GM19099 (cell line): ENCODE data around the gene HTRA3.

Source experiments
- POLR2A ChIP-seq: IDR thresholded peaks from 3 replicates; pipeline ENCODE4 v1.6.1; 2011; ENCODE audit warnings: low read depth; ENCODE audit not compliant: insufficient read length; ENCODE audit errors: extremely low read depth

HTRA3 gene

DNA sequence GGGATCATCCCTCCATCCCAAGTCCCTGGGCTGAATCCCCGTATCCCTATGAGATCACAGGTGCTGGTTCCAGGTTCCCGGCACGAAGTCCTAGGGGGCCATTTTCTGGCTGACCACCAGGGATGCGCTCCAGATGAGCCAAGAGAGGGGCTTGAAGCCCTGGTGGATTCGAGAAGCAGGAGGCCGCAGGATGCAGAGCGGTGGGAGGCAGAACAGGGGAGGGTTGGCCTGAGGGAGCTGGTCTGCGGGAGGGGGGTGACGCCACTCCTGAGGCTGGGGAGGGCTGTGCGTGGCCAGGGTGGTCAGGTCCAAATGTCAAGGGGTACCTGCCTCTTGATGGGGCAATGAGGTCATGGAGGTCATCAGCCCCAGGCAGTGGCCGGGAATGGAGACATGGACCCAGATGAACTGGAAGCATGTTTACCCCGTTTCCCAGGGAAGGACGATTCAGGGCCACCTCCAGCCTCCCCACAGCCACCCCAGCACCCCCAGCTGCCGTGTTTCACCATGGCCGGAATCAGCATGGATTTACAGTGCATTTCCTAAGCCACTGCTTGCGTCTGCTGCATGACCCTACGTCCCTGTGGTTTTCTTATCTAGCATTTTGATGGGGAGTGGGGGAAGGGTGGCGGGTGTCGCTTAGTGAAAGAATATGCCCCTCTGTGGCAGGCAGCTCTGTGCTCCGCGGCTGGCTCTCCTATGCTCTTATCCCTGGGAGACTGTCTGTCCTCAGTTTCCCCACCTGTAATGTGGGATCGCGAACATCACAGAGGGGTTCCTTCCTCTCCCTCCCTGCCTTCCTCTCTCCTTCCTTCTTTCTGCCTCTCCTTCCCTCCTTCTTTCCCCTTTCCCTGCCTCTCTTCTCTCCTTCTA lies 17.0 kb upstream of the HTRA3 start:
- no peak for TF ChIP-seq POLR2A

DNA sequence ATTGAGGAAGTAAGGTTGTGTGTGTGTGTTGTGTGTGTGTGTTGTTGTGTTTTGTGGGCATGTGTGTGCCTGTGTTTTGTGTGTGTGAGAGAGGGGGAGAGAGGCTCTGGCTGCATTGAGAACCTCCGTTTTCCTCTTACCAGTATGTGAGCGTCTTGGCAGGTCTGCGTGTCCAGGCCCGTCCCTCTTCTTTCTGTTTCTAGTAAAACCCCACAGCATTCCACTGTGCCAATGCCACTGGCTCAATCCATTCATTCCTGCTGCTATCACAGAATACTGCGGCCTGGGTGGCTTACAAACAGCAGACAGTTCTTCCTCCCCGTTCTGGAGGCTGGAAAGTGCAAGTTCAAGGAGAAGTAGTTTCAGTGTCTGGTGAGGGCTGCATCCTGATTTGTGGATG lies 15.5 kb upstream of the HTRA3 start:
- no peak for TF ChIP-seq POLR2A

DNA sequence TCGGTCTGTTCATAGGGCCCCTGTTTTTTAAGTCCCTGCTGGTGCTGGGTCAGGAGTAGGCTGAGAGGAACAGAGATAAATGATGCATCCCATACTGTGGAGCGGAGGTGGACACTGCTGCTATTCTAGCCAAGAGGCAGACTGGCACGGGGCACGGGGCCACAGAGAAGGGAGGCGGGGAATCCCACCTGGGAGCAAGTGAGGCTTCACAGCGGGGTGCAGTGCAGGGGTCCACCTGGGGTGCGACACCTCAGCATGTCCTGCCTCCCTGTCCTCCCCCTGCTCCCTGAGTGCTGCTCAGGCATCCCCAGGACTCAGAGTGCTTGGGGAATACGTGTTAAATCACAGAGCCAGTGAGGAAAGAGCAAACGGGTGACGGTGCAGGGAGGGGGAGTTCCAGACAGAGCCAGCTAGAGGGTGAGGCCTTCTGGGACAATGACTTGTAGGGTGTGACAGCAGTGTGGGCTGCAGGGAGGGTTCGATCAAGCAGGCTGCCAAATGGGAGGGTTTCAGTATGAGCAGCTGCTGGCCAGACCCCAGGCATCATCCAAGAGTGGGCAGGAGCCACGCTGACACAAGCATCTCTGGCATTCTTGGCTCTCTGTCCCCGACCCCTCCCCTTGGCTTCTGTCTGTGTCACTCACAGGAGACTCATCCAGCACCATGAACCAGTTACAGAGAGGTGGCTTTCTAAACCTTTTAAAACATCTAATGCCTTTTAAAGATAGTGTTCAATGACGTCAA lies 13.7 kb upstream of the HTRA3 start:
- no peak for TF ChIP-seq POLR2A

DNA sequence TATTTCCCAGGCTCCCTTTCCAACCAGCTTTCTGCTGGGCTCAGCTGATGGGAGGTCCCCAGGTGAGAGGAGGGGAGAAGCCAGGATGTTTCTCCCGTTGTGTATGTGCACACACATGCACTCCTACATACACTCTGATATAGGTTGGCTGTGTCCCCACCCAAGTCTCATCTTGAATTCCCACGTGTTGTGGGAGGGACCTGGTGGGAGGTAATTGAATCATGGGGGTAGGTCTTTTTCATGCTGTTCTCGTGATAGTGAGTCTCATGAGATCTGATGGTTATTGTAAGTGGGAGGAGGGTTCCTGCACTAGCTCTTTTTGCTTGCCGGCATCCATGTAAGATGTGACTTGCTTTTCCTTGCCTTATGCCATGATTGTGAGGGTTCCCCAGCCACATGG lies 11.7 kb upstream of the HTRA3 start:
- TF ChIP-seq POLR2A: no peak

DNA sequence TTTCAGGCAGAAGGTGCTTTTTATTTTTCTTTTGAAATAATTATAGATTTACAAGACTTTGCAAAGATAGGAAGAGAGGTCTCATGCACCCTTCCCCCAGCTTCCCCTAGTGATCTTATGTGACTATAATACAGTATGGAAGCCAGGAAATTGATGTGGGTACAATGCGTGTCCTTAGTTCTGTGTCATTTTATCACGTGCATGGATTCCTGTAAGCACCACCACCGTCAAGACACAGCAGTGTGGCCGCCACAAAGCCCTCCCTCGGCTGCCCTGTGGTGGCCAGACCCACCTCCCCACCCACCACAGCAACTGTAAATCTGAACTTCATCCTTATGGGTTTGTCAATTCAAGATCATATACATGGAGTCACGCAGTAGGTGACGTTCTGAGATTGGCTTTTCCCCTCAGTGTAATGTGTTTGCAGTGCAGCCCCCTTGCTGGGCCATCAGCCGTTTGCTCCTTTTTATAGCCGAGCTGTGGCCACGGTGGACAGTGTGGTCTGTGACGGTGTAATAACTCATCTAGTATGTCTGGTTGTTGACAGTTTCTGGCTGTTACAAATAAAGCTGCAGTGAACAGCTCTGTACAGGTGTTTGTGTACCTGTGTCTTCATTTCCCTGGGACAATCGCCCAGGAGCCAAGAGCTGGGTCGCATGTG lies 10.9 kb upstream of the HTRA3 start:
- TF ChIP-seq POLR2A: no peak

DNA sequence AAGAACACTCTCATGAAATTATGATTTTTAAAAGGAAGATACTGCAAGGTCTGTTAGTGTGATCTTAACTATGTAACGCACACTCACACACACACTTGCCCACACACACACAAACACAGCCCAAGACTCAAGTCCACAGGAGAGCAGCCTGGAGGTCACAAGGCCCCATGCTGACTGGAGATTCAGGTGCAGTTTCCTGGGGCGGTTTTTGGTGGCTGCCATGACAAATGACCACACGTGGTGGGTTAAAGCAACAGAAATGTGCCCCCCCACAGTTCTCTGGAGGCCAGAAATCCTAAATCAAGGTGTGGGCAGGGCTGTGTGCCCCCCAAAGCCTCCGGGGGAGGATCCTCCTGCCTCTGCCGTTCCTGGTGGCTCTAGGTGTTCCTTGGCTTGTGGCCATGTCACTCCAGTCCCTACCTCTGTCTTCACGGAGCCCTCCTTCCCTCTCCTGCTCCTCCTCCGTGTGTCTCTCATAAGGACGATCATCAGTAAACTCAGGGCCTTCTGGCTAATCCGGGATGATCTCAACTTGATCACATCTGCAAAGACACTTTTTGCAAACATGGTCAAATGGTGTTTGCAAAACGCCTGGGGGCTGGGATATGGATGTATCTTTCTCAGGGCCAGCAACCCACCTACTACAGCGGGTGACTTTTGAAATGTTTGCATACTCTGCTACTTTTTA lies 9.7 kb upstream of the HTRA3 start:
- TF ChIP-seq POLR2A: no peak

DNA sequence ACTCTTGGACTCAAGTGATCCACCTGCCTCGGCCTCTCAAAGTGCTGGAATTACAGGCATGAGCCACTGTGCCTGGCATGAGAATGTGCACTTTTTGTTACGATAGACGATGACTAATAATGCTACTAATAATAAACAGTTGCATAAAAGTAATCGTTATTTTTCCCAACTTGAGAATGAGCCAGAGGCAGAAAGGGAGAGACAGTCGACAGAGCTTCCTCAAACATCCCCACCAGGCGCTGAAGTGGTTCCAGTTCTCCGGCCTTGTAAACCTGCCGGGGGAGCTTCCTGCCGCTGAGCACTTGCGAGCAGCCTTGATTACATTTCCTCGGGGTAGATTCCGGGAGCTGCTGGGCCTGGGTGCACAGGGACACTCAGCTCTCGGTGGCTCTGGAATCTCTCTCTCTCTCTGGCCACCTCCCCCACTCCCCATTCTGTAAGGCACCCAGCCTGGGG lies 8.9 kb upstream of the HTRA3 start:
- TF ChIP-seq POLR2A: no peak

DNA sequence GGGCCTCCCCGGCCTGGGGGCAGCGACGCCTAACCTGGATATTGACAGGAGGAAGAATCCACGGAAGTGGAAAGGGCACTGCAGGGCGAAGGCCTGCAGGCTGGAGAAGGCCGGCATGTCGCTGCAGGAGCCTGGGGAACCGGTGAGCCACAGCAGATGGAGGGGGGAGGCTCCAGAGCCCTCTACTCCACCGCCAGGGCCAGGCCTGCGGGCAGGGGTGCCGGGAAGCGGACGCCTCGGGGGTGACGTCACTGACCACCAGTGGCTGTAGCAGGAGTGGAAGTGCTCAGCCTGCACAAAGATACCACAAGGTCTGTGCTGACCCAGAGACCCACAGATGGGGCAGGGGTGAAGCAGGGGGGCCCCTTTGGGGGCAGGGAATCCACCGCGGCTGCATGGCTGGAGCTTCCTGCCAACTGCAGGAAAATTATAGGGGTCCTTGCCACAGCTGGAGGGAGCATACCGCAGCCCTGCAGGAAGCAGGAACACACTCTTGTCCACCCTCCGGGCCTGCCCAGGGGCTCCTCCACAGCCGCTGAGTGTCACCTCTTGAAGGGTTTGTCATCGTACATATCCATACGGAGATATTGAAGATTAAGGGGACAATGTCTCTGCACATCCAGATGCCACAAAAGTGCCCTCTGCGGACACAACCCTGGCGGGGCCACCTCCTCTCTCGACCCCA lies 7.6 kb upstream of the HTRA3 start:
- no peak for TF ChIP-seq POLR2A

DNA sequence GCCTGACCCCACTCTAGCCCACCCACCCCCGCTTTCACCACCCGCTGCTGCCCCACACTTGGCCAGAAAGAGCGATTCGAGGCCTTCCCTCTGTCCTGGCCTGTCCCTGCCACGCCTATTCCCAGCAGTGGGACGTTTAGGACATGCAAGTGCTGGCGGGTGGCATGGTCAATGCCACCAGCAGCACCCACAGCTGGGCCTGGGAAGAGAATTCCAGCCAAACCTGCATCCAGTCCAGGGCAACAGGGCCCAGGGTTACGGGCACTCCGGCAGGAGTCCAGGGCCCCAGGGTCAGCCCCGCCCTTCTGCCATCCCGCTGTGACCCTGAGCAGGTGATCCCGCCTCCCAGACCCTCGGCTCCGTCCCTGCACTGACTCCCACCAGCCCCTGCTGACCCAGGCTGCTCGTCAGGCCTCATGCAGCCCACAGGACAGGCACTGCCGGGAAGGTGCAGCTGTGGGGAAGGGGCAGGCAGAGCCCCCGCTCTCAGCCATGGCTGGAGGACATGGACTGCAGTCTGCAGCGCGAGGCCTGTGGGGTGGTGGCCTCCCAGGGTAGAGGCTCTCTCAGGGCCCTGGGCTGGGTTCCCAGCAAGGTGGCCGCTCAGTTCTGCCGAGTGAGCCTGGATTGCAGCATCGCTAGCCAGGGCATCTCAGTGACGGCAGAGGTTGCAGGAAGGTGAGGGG lies 6.8 kb upstream of the HTRA3 start:
- TF ChIP-seq POLR2A: no peak

DNA sequence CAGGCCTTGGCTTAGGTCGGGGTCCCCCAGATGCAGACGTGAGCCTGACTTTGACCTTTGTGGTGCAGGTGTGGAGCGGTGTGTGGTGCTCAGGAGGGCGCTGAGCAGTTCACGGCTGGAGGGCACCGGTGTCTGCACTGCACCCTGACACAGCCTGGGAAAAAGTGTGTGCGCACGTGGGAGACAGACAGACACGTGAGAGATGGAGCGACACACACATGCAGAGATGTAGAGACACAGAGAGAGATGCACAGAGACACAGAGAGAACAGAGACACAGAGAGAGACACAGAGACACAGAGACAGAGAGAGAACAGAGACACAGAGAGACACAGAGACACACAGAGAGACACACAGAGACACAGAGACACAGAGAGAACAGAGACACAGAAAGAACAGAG lies 6.2 kb upstream of the HTRA3 start:
- TF ChIP-seq POLR2A: no peak

DNA sequence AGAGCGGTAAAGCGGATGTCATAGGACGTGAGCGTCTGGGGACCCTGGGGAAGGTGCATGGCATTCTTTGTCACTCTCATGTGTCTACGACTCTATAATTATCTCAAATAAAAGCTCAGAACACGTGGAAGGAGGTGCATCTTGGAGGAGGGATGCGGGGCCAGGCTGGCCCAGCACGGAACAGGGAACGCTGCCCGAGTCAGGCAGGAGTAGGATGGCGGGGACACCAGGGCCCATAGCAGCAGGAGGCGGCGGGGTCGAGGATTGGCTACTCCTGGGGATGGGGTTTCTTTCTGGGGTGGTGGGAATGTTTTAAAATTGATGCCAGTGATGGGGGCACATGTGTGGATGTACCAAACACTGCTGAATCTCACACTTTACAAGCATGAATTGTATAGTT lies 5.4 kb upstream of the HTRA3 start:
- no peak for TF ChIP-seq POLR2A

DNA sequence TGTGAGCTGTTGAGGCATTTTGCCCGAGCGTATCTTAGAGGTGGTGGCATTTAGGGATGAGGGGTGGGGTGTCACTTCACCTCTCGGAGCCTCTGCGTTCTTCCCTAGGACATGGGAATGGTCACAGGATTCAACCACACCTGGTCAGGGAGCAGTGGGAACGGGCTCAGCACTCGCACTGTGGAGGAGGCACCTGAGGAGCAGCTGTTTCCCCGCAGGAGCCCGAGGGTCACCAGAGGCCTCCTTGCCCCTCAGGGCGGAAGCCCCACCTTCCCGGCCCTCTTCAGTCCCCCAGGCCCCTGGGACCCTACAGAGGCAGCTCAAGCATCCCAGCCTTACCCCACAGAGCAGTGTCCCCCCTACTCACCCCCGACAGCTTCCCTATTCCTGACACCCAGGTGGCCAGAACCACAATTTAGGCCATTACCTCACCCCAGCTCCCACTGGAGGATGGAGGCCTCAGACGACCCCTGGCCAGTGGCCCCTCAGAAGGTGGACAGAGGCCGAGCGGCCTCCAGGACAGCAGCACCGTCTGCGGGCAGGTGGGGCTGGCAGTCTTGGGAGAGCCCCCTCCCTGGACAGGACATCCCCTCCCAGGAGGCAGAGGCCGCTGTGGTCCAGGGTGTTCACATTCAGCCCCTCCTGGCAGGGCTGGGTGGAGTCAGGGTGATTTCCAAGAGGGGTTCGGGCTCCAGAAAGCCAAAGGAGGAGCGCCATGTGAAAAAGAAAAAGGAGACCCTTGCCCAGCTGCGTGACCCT lies 4.2 kb upstream of the HTRA3 start:
- no peak for TF ChIP-seq POLR2A

DNA sequence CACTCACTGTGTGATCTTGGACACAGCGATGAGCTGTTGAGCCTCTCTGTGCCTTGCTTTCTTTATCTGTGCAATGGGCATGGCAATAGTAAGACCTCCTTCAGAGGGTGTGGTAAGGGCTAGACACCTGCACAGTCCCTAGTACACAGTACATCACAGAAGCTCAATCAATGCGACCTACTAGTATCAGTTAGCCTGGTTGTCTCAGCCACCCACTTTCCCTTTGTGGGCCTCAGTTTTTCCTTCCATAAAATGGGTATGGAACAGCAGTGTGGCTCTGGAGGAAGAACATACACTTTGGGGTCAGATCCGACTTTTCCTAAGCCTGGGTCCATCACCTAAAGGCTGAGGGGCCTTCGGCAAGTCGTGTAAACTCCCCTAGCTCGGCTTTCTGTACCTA lies 3.5 kb upstream of the HTRA3 start:
- TF ChIP-seq POLR2A: no peak
